A549 (cell line): Measurements from ENCODE around the gene IL23R. TPM values are rescaled to one million over a fixed set of nuclear protein-coding genes. Genes with fewer than 3 reads are reported as not detected.

Experiments
- ATAC-seq, 2 experiments: fragments of 200-7000 bp in 1 of 2; fragments of >200 bp in 1 of 2; cut with Nextera tagmentation in 1 of 2; cut with Tn5 transposase in 1 of 2; 3 replicates each; pipeline versions ENCODE4 v1.8.0 to v1.9.1; 2018 to 2020; ENCODE audit warnings: mild to moderate bottlenecking in 1 of 2, moderate library complexity in 1 of 2
- CTCF ChIA-PET: fragments of 300-600 bp; sonication (Branson Sonifier 250); formaldehyde crosslinking; extraction: SDS; loops from one replicate; lab custom pipeline; 2021; ENCODE audit warnings: antibody characterized with exemption, inconsistent platforms; lab: Yijun Ruan, JAX
- POLR2A ChIA-PET: fragments of 350-600 bp; formaldehyde crosslinking; extraction: SDS; loops from one replicate; lab custom pipeline; 2021; ENCODE audit warnings: antibody characterized with exemption, inconsistent platforms; lab: Yijun Ruan, JAX
- DNase-seq, 2 experiments: peaks; one replicate each; pipeline versions ENCODE4 v3.0.0 to v3.0.0-alpha.2; 2011 to 2016; ENCODE audit warnings: low read depth in 1 of 2, low spot score in 1 of 2
- FAIRE-seq: peaks from 2 replicates; lab custom pipeline; 2011; peaks lifted over from hg19 to GRCh38; lab: Jason Lieb, UNC
- H3K27ac ChIP-seq, 2 experiments: fragments of >200 bp; sonication (Bioruptor Twin); formaldehyde crosslinking; 3 replicates each; pipeline ENCODE4 v1.5.1; 2016 to 2017
- H3K4me1 ChIP-seq: fragments of >200 bp; sonication (Bioruptor Twin); formaldehyde crosslinking; 3 replicates; pipeline ENCODE4 v1.6.1; 2016
- H3K4me2 ChIP-seq: fragments of >200 bp; sonication (Bioruptor Twin); formaldehyde crosslinking; 3 replicates; pipeline ENCODE4 v1.6.1; 2016
- H3K4me3 ChIP-seq: fragments of >200 bp; sonication (Bioruptor Twin); formaldehyde crosslinking; 3 replicates; pipeline ENCODE4 v1.5.1; 2016
- H3K9me3 ChIP-seq: fragments of >200 bp; sonication (Bioruptor Twin); formaldehyde crosslinking; 3 replicates; pipeline ENCODE4 v1.6.1; 2016
- BHLHE40 ChIP-seq: IDR thresholded peaks from 2 replicates; pipeline ENCODE4 v1.6.1; 2012; ENCODE audit warnings: low read depth, low read length, inconsistent platforms
- CEBPB ChIP-seq, 2 experiments: fragments of >200 bp in 1 of 2; sonication (Bioruptor Twin) in 1 of 2; formaldehyde crosslinking in 1 of 2; IDR thresholded peaks; 2 replicates each; pipeline ENCODE4 v1.6.1; 2012 to 2016
- FOSL2 ChIP-seq, 2 experiments: fragments of 450-650 bp in 1 of 2; fragments of >200 bp in 1 of 2; sonication (Bioruptor Twin) in 1 of 2; formaldehyde crosslinking; IDR thresholded peaks; 2 replicates each; pipeline versions ENCODE4 v1.5.0 to v1.6.1; 2016 to 2020; ENCODE audit warnings: mild to moderate bottlenecking in 1 of 2, moderate library complexity in 1 of 2
- JUNB ChIP-seq: fragments of >200 bp; sonication (Bioruptor Twin); formaldehyde crosslinking; IDR thresholded peaks from 2 replicates; pipeline ENCODE4 v1.6.1; 2016
- MYC ChIP-seq: IDR thresholded peaks from 2 replicates; pipeline ENCODE4 v1.6.1; 2012; ENCODE audit warnings: mild to moderate bottlenecking, inconsistent platforms, low read length, improper control_type of control experiment, borderline replicate concordance
- NFE2L2 ChIP-seq: fragments of 150-350 bp; conservative IDR thresholded peaks from 2 replicates; pipeline ENCODE4 v1.6.1; 2014; ENCODE audit warnings: low read length
- NPAS2 ChIP-seq: fragments of 250-450 bp; sonication (Bioruptor Pico); IDR thresholded peaks from 2 replicates; pipeline ENCODE4 v1.8.0; 2022; ENCODE audit warnings: mild to moderate bottlenecking, moderate library complexity, borderline replicate concordance
- PHF8 ChIP-seq: fragments of 200-600 bp; sonication (generic); IDR thresholded peaks from 2 replicates; pipeline ENCODE4 v1.6.1; 2016; ENCODE audit warnings: low read depth, mild to moderate bottlenecking, antibody characterized with exemption, moderate library complexity, borderline replicate concordance
- POLR2AphosphoS2 ChIP-seq: conservative IDR thresholded peaks from 2 replicates; pipeline ENCODE4 v1.6.1; 2012; ENCODE audit warnings: low read length, improper control_type of control experiment, inconsistent platforms
- SMC3 ChIP-seq: fragments of >200 bp; sonication (Bioruptor Twin); formaldehyde crosslinking; IDR thresholded peaks from 3 replicates; pipeline ENCODE4 v1.6.1; 2018; ENCODE audit warnings: inconsistent platforms
- ZC3H11A ChIP-seq: fragments of 450-650 bp; IDR thresholded peaks from 2 replicates; pipeline ENCODE4 v1.6.1; 2014; ENCODE audit warnings: antibody characterized with exemption, mild to moderate bottlenecking
- ZSCAN20 ChIP-seq: fragments of 250-450 bp; sonication (Bioruptor Pico); IDR thresholded peaks from 2 replicates; pipeline ENCODE4 v1.8.0; 2022; ENCODE audit warnings: mild to moderate bottlenecking, moderate library complexity
- WGBS: methylation state at CpG from one replicate; pipeline ENCODE4 v1.1.6; 2017; ENCODE audit errors: missing lambda C conversion rate; 5-methylcytosine and 5-hydroxymethylcytosine counted together
- polyA plus RNA-seq, 4 experiments: library from polyadenylated mRNA; depleted of rRNA in 3 of 4; stranded (reverse); fragments of >200 nt; fragmentation: RNase III in 1 of 4; extraction: RNeasy Plus Mini Kit Qiagen cat#74134 plus additional on column Dnase treatment in 1 of 4; gene quantifications; 2 replicates in 3 of 4; 3 replicates in 1 of 4; pipeline ENCODE4 v1.2.3, GENCODE V29; 2011 to 2017
- TF ChIP-seq, protein P1 (sequence below): IDR thresholded peaks from 2 replicates; pipeline ENCODE4 v1.6.1; 2012
- TF ChIP-seq, protein P2 (sequence below): fragments of 150-350 bp; IDR thresholded peaks from 2 replicates; pipeline ENCODE4 v1.6.1; 2014; ENCODE audit warnings: low read depth, mild to moderate bottlenecking, low read length
- TF ChIP-seq, protein P3 (sequence below): fragments of 250-450 bp; sonication (Bioruptor Pico); IDR thresholded peaks from 2 replicates; pipeline ENCODE4 v1.5.0; 2021; ENCODE audit warnings: mild to moderate bottlenecking, moderate library complexity, borderline replicate concordance
- TF ChIP-seq, protein P4 (sequence below): fragments of 450-650 bp; IDR thresholded peaks from 2 replicates; pipeline ENCODE4 v1.6.1; 2014; ENCODE audit warnings: antibody characterized with exemption
- TF ChIP-seq, protein P5 (sequence below): fragments of 200-600 bp; sonication (generic); IDR thresholded peaks from 2 replicates; pipeline ENCODE4 v1.6.1; 2016; ENCODE audit warnings: antibody characterized with exemption, mild to moderate bottlenecking, moderate library complexity

IL23R gene
- polyA plus RNA-seq, 2 of the 4 experiments (the other 2 are of a cell fraction) = not detected

DNA sequence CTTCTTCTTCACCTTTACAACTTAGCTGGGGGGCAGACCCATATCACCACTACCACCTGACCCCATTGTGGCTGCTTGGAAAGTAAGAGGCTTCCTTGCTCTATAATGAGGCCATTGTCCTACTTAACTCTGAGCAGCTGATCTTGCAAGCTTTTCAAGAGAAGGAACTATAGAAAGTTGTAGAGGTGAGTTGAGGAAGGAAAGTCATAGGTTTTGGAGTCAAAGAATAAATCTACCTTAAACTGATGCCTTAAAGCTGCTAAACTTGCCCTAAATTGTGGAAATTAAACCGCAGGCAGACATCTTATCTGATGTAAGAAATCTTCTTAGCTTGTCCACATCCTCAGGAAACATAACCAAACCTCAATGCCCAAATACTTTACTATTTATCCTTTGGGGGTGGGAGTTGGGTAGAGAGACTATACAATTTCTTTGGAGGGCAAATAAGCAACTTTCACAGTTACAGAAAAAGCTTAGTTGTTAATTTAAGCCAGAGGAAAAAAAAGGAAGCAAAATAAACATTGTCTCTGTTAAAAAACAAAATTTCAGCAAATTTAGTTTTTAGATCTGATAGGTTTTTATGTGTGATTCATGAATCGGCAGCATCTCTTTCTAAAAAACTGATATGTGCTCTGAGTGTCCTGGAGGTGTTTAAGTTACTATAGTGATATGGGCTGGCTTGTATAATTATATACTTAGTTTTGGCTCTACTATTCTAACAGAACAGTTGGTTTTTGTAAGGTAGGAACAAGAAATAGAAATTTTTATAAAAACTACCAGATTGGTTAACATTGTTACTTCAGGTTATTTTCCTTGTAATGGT, 4.7 kb downstream of the IL23R start:
- WGBS = 64% methylated on average over 2 of the region's 2 CpGs
- ATAC-seq = no peak
- TF ChIP-seq, protein P1, sequence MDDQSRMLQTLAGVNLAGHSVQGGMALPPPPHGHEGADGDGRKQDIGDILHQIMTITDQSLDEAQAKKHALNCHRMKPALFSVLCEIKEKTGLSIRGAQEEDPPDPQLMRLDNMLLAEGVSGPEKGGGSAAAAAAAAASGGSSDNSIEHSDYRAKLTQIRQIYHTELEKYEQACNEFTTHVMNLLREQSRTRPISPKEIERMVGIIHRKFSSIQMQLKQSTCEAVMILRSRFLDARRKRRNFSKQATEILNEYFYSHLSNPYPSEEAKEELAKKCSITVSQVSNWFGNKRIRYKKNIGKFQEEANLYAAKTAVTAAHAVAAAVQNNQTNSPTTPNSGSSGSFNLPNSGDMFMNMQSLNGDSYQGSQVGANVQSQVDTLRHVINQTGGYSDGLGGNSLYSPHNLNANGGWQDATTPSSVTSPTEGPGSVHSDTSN = no peak
- Histone ChIP-seq H3K9me3 (no peaks in the 10 kb centered on the region), H3K4me1 (no peaks in the 10 kb centered on the region), H3K27ac (no peak overlapping the region), H3K4me3 (no peak overlapping the region), H3K4me2 (no peak overlapping the region)
- POLR2A ChIA-PET = no interaction called here
- no peak for FAIRE-seq
- CTCF ChIA-PET = no interaction called here
- no peak for DNase-seq

DNA sequence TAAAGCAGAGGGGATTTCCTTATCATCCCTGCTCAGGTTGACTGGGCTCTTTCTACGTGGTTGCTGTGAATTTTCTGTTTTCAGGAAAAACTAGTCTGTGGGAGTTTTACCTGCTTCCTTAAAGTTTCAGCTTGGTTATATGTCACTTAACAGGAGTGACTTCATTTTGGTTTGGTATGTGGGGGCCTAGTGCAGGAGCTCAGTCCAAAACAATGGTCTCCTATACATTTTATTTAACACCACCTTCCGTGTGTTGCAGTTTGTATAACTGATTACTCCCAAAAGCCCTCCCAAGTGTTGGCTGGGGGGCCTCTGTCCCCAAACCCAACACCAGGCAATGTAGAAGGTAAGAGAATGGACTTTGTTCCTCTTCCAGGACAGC, 5.3 kb downstream of the IL23R start:
- WGBS = 35% methylated on average over 2 of the region's 2 CpGs
- ChIA-PET CTCF (no interaction called here), POLR2A (no interaction called here)
- H3K27ac ChIP-seq = no peak overlapping the region
- TF ChIP-seq POLR2AphosphoS2 (no peak), SMC3 (no peak), ZC3H11A (no peak), FOSL2 (IDR thresholded peaks at IDR 0.05) (no peak), FOSL2 (CRISPR knock-in tag; IDR thresholded peaks at IDR 0.05) (no peak)
- TF ChIP-seq, protein P2, sequence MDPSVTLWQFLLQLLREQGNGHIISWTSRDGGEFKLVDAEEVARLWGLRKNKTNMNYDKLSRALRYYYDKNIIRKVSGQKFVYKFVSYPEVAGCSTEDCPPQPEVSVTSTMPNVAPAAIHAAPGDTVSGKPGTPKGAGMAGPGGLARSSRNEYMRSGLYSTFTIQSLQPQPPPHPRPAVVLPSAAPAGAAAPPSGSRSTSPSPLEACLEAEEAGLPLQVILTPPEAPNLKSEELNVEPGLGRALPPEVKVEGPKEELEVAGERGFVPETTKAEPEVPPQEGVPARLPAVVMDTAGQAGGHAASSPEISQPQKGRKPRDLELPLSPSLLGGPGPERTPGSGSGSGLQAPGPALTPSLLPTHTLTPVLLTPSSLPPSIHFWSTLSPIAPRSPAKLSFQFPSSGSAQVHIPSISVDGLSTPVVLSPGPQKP = no peak
- TF ChIP-seq, protein P1 = no peak
- H3K9me3 ChIP-seq = no peaks in the 10 kb centered on the region
- DNase-seq (no peak), FAIRE-seq (no peak), ATAC-seq (no peak)
- H3K4me1 ChIP-seq = no peaks in the 10 kb centered on the region
- no peak overlapping the region for H3K4me2 ChIP-seq
- H3K4me3 ChIP-seq = no peak overlapping the region

DNA sequence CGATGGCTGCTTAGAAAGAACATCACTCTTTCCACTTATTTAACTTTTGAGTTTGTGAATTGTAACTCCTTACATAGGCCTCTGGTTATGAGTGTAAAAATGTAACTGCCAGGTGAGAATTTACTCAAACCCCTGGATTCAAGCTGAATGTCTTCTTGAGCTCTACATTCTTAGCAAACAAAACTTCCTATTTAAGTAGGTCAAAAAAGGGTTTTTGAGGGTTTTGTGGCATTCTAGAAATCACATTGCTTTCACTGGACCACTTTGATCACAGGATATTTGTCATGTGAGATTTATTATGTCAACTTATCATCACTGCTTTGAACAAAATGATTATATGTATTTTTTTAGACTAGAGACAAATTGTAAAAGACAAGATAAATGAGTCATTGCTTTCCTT, 5.7 kb downstream of the IL23R start:
- DNase-seq (no peak), ATAC-seq (no peak), FAIRE-seq (no peak)
- TF ChIP-seq ZC3H11A = no peak
- TF ChIP-seq, protein P3, sequence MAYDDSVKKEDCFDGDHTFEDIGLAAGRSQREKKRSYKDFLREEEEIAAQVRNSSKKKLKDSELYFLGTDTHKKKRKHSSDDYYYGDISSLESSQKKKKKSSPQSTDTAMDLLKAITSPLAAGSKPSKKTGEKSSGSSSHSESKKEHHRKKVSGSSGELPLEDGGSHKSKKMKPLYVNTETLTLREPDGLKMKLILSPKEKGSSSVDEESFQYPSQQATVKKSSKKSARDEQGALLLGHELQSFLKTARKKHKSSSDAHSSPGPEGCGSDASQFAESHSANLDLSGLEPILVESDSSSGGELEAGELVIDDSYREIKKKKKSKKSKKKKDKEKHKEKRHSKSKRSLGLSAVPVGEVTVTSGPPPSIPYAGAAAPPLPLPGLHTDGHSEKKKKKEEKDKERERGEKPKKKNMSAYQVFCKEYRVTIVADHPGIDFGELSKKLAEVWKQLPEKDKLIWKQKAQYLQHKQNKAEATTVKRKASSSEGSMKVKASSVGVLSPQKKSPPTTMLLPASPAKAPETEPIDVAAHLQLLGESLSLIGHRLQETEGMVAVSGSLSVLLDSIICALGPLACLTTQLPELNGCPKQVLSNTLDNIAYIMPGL (CRISPR knock-in tag) = no peak
- no peak for TF ChIP-seq PHF8
- no peak for TF ChIP-seq JUNB
- TF ChIP-seq, protein P4, sequence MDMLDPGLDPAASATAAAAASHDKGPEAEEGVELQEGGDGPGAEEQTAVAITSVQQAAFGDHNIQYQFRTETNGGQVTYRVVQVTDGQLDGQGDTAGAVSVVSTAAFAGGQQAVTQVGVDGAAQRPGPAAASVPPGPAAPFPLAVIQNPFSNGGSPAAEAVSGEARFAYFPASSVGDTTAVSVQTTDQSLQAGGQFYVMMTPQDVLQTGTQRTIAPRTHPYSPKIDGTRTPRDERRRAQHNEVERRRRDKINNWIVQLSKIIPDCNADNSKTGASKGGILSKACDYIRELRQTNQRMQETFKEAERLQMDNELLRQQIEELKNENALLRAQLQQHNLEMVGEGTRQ = no peak
- TF ChIP-seq, protein P5, sequence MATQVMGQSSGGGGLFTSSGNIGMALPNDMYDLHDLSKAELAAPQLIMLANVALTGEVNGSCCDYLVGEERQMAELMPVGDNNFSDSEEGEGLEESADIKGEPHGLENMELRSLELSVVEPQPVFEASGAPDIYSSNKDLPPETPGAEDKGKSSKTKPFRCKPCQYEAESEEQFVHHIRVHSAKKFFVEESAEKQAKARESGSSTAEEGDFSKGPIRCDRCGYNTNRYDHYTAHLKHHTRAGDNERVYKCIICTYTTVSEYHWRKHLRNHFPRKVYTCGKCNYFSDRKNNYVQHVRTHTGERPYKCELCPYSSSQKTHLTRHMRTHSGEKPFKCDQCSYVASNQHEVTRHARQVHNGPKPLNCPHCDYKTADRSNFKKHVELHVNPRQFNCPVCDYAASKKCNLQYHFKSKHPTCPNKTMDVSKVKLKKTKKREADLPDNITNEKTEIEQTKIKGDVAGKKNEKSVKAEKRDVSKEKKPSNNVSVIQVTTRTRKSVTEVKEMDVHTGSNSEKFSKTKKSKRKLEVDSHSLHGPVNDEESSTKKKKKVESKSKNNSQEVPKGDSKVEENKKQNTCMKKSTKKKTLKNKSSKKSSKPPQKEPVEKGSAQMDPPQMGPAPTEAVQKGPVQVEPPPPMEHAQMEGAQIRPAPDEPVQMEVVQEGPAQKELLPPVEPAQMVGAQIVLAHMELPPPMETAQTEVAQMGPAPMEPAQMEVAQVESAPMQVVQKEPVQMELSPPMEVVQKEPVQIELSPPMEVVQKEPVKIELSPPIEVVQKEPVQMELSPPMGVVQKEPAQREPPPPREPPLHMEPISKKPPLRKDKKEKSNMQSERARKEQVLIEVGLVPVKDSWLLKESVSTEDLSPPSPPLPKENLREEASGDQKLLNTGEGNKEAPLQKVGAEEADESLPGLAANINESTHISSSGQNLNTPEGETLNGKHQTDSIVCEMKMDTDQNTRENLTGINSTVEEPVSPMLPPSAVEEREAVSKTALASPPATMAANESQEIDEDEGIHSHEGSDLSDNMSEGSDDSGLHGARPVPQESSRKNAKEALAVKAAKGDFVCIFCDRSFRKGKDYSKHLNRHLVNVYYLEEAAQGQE = no peak
- TF ChIP-seq BHLHE40 = no peak
- TF ChIP-seq NPAS2 (CRISPR knock-in tag) = no peak
- no peak for TF ChIP-seq ZSCAN20 (CRISPR knock-in tag)
- no peak for TF ChIP-seq MYC
- TF ChIP-seq CEBPB (IDR thresholded peaks at IDR 0.05) = no peak
- TF ChIP-seq NFE2L2 = no peak
- POLR2A ChIA-PET = no interaction called here
- CTCF ChIA-PET = no interaction called here
- Histone ChIP-seq H3K27ac (no peak overlapping the region), H3K4me2 (no peak overlapping the region), H3K4me1 (no peaks in the 10 kb centered on the region), H3K4me3 (no peak overlapping the region), H3K9me3 (no peaks in the 10 kb centered on the region)
- 80% methylated on average over 1 of the region's 1 CpG for WGBS
